GM19328 (cell line): Measurements from ENCODE around the gene HK3.

Experiments used
- ATAC-seq: cut with Tn5 transposase; IDR thresholded peaks from one replicate; pipeline ENCODE4 v1.9.1; 2021; ENCODE audit warnings: mild to moderate bottlenecking, moderate library complexity; ENCODE audit not compliant: unreplicated experiment

The HK3 gene

GRCh38 chr5:176851380-176851779 is 47.8 kb downstream of the HK3 start:
- ATAC-seq: no peak

GRCh38 chr5:176850371-176851245 is 48.5 kb downstream of the HK3 start:
- no peak for ATAC-seq

GRCh38 chr5:176849611-176850227 is 49.4 kb downstream of the HK3 start:
- ATAC-seq: no peak

- ATAC-seq: no peak
Measured at GRCh38 chr5:176848651-176849050, 50.5 kb downstream of the HK3 start.

- no peak for ATAC-seq
Measured at GRCh38 chr5:176847726-176848290, 51.3 kb downstream of the HK3 start.

GRCh38 chr5:176847148-176847547 is 52.0 kb downstream of the HK3 start:
- ATAC-seq: no peak

GRCh38 chr5:176846335-176847140 is 52.6 kb downstream of the HK3 start:
- no peak for ATAC-seq

- no peak for ATAC-seq
Measured at GRCh38 chr5:176845392-176845713, 53.8 kb downstream of the HK3 start.

GRCh38 chr5:176844706-176845391 is 54.3 kb downstream of the HK3 start:
- ATAC-seq: no peak

- no peak for ATAC-seq
Measured at GRCh38 chr5:176844281-176844680, 54.9 kb downstream of the HK3 start.

- ATAC-seq: no peak
Measured at GRCh38 chr5:176843673-176844072, 55.5 kb downstream of the HK3 start.

- no peak for ATAC-seq
Measured at GRCh38 chr5:176837707-176838115, 61.4 kb downstream of the HK3 start.

GRCh38 chr5:176836811-176837706 is 62.1 kb downstream of the HK3 start:
- no peak for ATAC-seq

GRCh38 chr5:176835918-176836317 is 63.2 kb downstream of the HK3 start:
- no peak for ATAC-seq

- no peak for ATAC-seq
Measured at GRCh38 chr5:176833286-176833685, 65.9 kb downstream of the HK3 start.

GRCh38 chr5:176832162-176832561 is 67.0 kb downstream of the HK3 start:
- ATAC-seq: no peak

GRCh38 chr5:176831425-176831824 is 67.7 kb downstream of the HK3 start:
- ATAC-seq: no peak

- no peak for ATAC-seq
Measured at GRCh38 chr5:176830995-176831423, 68.1 kb downstream of the HK3 start.
